ENCODE data around the gene MMEL1. TPM values are rescaled to one million over a fixed set of nuclear protein-coding genes. Genes with fewer than 3 reads are reported as not detected.

MMEL1 gene
- polyA plus RNA-seq, 2 of the 4 experiments (the other 2 are of a cell fraction): not detected

DNA sequence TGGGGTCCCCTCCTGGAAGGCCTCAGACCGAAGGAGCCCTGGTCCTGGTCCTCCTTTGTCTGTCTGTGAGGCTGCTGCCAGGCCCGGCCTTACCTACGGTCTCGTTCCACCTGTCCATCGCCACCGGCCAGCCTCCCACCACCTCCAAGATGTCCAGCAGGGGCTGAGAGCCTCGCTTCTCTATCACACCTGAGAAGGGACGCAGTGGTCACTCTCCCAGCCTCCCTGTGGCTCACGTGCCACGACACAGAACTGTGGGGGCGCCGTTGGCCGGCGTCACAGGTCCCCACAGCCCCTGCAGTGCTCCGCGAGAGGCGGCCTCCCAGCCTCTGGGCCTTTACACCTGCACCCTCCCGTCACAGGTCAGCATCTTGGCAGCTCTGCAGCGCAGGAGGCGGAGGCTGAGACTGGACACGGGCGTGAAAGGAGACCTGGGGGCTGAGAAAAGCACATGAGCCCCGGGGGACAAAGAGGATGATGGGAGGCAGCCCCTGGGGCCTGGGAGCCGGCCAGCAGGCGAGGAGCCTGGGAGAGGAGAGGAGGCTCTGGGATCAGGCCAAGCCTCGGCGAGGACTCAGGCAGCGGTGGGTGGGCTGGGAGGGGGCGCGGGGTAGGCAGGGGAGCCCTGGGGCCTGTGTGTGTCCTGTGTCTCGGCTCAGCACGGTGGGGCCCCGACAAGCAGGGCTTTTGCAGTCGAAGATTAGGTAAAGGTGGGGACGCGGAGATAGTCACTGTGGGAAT lies 25.8 kb downstream of the MMEL1 start (continued):
- TF ChIP-seq, protein P1, sequence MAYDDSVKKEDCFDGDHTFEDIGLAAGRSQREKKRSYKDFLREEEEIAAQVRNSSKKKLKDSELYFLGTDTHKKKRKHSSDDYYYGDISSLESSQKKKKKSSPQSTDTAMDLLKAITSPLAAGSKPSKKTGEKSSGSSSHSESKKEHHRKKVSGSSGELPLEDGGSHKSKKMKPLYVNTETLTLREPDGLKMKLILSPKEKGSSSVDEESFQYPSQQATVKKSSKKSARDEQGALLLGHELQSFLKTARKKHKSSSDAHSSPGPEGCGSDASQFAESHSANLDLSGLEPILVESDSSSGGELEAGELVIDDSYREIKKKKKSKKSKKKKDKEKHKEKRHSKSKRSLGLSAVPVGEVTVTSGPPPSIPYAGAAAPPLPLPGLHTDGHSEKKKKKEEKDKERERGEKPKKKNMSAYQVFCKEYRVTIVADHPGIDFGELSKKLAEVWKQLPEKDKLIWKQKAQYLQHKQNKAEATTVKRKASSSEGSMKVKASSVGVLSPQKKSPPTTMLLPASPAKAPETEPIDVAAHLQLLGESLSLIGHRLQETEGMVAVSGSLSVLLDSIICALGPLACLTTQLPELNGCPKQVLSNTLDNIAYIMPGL (CRISPR knock-in tag; IDR thresholded peaks at IDR 0.05; ENCODE audit: borderline replicate concordance): no peak
- TF ChIP-seq POLR2AphosphoS2 (conservative IDR thresholded peaks at IDR 0.05; ENCODE audit: low read length): no peak
- TF ChIP-seq FOSB (CRISPR knock-in tag; IDR thresholded peaks at IDR 0.05): no peak
- TF ChIP-seq, protein P2, sequence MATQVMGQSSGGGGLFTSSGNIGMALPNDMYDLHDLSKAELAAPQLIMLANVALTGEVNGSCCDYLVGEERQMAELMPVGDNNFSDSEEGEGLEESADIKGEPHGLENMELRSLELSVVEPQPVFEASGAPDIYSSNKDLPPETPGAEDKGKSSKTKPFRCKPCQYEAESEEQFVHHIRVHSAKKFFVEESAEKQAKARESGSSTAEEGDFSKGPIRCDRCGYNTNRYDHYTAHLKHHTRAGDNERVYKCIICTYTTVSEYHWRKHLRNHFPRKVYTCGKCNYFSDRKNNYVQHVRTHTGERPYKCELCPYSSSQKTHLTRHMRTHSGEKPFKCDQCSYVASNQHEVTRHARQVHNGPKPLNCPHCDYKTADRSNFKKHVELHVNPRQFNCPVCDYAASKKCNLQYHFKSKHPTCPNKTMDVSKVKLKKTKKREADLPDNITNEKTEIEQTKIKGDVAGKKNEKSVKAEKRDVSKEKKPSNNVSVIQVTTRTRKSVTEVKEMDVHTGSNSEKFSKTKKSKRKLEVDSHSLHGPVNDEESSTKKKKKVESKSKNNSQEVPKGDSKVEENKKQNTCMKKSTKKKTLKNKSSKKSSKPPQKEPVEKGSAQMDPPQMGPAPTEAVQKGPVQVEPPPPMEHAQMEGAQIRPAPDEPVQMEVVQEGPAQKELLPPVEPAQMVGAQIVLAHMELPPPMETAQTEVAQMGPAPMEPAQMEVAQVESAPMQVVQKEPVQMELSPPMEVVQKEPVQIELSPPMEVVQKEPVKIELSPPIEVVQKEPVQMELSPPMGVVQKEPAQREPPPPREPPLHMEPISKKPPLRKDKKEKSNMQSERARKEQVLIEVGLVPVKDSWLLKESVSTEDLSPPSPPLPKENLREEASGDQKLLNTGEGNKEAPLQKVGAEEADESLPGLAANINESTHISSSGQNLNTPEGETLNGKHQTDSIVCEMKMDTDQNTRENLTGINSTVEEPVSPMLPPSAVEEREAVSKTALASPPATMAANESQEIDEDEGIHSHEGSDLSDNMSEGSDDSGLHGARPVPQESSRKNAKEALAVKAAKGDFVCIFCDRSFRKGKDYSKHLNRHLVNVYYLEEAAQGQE (IDR thresholded peaks at IDR 0.05): no peak
- TF ChIP-seq SREBF2 (IDR thresholded peaks at IDR 0.05): no peak
- TF ChIP-seq HOXB5 (CRISPR knock-in tag; IDR thresholded peaks at IDR 0.05): no peak

- ChIA-PET POLR2A (no interaction called here), CTCF (no interaction called here)
- ATAC-seq: no peak
- TF ChIP-seq, protein P3, sequence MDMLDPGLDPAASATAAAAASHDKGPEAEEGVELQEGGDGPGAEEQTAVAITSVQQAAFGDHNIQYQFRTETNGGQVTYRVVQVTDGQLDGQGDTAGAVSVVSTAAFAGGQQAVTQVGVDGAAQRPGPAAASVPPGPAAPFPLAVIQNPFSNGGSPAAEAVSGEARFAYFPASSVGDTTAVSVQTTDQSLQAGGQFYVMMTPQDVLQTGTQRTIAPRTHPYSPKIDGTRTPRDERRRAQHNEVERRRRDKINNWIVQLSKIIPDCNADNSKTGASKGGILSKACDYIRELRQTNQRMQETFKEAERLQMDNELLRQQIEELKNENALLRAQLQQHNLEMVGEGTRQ (IDR thresholded peaks at IDR 0.05): no peak
- TF ChIP-seq POLR2A (IDR thresholded peaks at IDR 0.05; ENCODE audit: low read length) (no peak), RNF2 (IDR thresholded peaks at IDR 0.05; ENCODE audit: borderline replicate concordance, low read depth) (no peak), ESRRA (IDR thresholded peaks at IDR 0.05; ENCODE audit: borderline replicate concordance, low read length) (no peak), SMC3 (IDR thresholded peaks at IDR 0.05) (no peak), HEYL (CRISPR knock-in tag; IDR thresholded peaks at IDR 0.05) (no peak), TFCP2L1 (CRISPR knock-in tag; IDR thresholded peaks at IDR 0.05) (no peak), HES2 (IDR thresholded peaks at IDR 0.05) (no peak), RARB (CRISPR knock-in tag; IDR thresholded peaks at IDR 0.05) (no peak), RFX5 (IDR thresholded peaks at IDR 0.05) (no peak), FOXS1 (CRISPR knock-in tag; IDR thresholded peaks at IDR 0.05) (no peak)
- TF ChIP-seq, protein P1 (CRISPR knock-in tag; IDR thresholded peaks at IDR 0.05; ENCODE audit: borderline replicate concordance): no peak
- TF ChIP-seq, protein P4, sequence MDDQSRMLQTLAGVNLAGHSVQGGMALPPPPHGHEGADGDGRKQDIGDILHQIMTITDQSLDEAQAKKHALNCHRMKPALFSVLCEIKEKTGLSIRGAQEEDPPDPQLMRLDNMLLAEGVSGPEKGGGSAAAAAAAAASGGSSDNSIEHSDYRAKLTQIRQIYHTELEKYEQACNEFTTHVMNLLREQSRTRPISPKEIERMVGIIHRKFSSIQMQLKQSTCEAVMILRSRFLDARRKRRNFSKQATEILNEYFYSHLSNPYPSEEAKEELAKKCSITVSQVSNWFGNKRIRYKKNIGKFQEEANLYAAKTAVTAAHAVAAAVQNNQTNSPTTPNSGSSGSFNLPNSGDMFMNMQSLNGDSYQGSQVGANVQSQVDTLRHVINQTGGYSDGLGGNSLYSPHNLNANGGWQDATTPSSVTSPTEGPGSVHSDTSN (IDR thresholded peaks at IDR 0.05): no peak
- Histone ChIP-seq H3K4me2 (no peak overlapping the region), H3K9me3 (no peaks in the 10 kb centered on the region), H3K4me1 (no peaks in the 10 kb centered on the region), H3K4me3 (no peak overlapping the region), H3K27ac (no peak overlapping the region)
- DNase-seq (ENCODE audit: low read depth in 1 of 2, low spot score in 1 of 2): no peak
- FAIRE-seq: no peak
- WGBS (ENCODE audit: missing lambda C conversion rate): no CpG with 5 or more reads among the region's 15 CpGs
Observed at GRCh38 chr1:2606396-2606880, 26.4 kb downstream of the MMEL1 start.
